Endothelial cell of umbilical vein (primary cell): ENCODE measurements around the gene ASB6. TPM values are rescaled to one million over a fixed set of nuclear protein-coding genes. Genes with fewer than 3 reads are reported as not detected.

Experiments
- BruUV-seq: library from RNA; stranded (reverse); fragments of 400-500 nt; replicated peaks from 2 replicates; lab custom pipeline; 2021; lab: Mats Ljungman, UMichigan
- CTCF ChIA-PET: fragments of 300-600, 350-600 bp; sonication (Branson Sonifier 250); formaldehyde crosslinking; loops from one replicate; lab custom pipeline; 2021; ENCODE audit warnings: antibody characterized with exemption, inconsistent platforms; lab: Charles Lee
- POLR2A ChIA-PET: fragments of 300-600, 350-600 bp; sonication (Branson Sonifier 250); formaldehyde crosslinking; loops from one replicate; lab custom pipeline; 2021; ENCODE audit warnings: antibody characterized with exemption, inconsistent platforms; lab: Charles Lee
- DNase-seq: peaks from one replicate; pipeline ENCODE4 v3.0.0-alpha.2; 2011; ENCODE audit warnings: low read depth, low spot score
- FAIRE-seq: peaks from 2 replicates; lab custom pipeline; 2011; peaks lifted over from hg19 to GRCh38; lab: Jason Lieb, UNC
- H2AFZ ChIP-seq: 2 replicates; pipeline ENCODE4 v1.6.0; 2012; ENCODE audit warnings: low read depth, low read length, control low read depth, inconsistent platforms
- H3K27ac ChIP-seq: 2 replicates; pipeline ENCODE4 v1.5.1; 2011; ENCODE audit warnings: low read depth, mild to moderate bottlenecking, control low read depth, low read length, moderate library complexity; ENCODE audit not compliant: insufficient read depth
- H3K27me3 ChIP-seq, 2 experiments: 2 replicates each; pipeline versions ENCODE4 v1.6.0 to v1.6.1; 2011; ENCODE audit warnings: low read length in 2 of 2, mixed read lengths in 1 of 2; ENCODE audit not compliant: control insufficient read depth in 2 of 2, insufficient read depth in 2 of 2
- H3K36me3 ChIP-seq, 2 experiments: 2 replicates in 1 of 2; 3 replicates in 1 of 2; pipeline ENCODE4 v1.5.1; 2011; ENCODE audit warnings: low read length in 2 of 2, mild to moderate bottlenecking in 1 of 2, moderate library complexity in 1 of 2; ENCODE audit not compliant: control insufficient read depth in 2 of 2, insufficient read depth in 2 of 2; ENCODE audit errors: extremely low read depth in 1 of 2
- H3K4me1 ChIP-seq: 3 replicates; pipeline ENCODE4 v1.5.1; 2011; ENCODE audit warnings: mild to moderate bottlenecking, low read length; ENCODE audit not compliant: control insufficient read depth, insufficient read depth; ENCODE audit errors: extremely low read depth
- H3K4me2 ChIP-seq: 2 replicates; pipeline ENCODE4 v1.6.1; 2011; ENCODE audit warnings: low read length, control low read depth, mixed read lengths; ENCODE audit not compliant: insufficient read depth
- H3K4me3 ChIP-seq, 3 experiments: fragments of 200-600 bp in 1 of 3; sonication (generic), shearing (Covaris generic) in 1 of 3; replicated peaks in 1 of 3; 2 replicates each; pipeline ENCODE4 v1.5.1; 2011 to 2016; ENCODE audit warnings: control low read depth in 3 of 3, low read length in 3 of 3, mild to moderate bottlenecking in 2 of 3, inconsistent platforms in 1 of 3, low read depth in 1 of 3, moderate library complexity in 1 of 3; ENCODE audit not compliant: insufficient read depth in 1 of 3
- H3K79me2 ChIP-seq: 2 replicates; pipeline ENCODE4 v1.6.0; 2012; ENCODE audit warnings: low read length, inconsistent platforms; ENCODE audit not compliant: control insufficient read depth, insufficient read depth
- H3K9ac ChIP-seq: replicated peaks from 2 replicates; pipeline ENCODE3; 2011; ENCODE audit warnings: low read length, control low read depth; ENCODE audit not compliant: insufficient read depth; ENCODE audit errors: extremely low read depth
- H3K9me1 ChIP-seq: replicated peaks from 3 replicates; pipeline ENCODE4 v1.6.0; 2011; ENCODE audit warnings: mild to moderate bottlenecking, low read length; ENCODE audit not compliant: control insufficient read depth, insufficient read depth; ENCODE audit errors: extremely low read depth
- H3K9me3 ChIP-seq: replicated peaks from 2 replicates; pipeline ENCODE4 v1.5.1; 2012; ENCODE audit warnings: low read length, inconsistent platforms; ENCODE audit not compliant: control insufficient read depth, insufficient read depth
- H4K20me1 ChIP-seq: replicated peaks from 2 replicates; pipeline ENCODE3; 2011; ENCODE audit warnings: mild to moderate bottlenecking, low read length; ENCODE audit not compliant: control insufficient read depth, insufficient read depth; ENCODE audit errors: extremely low read depth
- EZH2 ChIP-seq: IDR thresholded peaks from 2 replicates; pipeline ENCODE4 v1.6.1; 2012; ENCODE audit warnings: borderline replicate concordance, low read depth, mild to moderate bottlenecking, moderate library complexity, low read length, inconsistent platforms; ENCODE audit not compliant: severe bottlenecking
- FOS ChIP-seq: IDR thresholded peaks from 2 replicates; pipeline ENCODE4 v1.6.1; 2011; ENCODE audit warnings: mild to moderate bottlenecking, low read length, moderate library complexity, borderline replicate concordance; ENCODE audit not compliant: insufficient read depth
- GATA2 ChIP-seq: IDR thresholded peaks from 2 replicates; pipeline ENCODE4 v1.7.0; 2011; ENCODE audit warnings: low read depth, mild to moderate bottlenecking, moderate library complexity, mixed read lengths, low read length; ENCODE audit not compliant: insufficient read length, insufficient read depth
- JUN ChIP-seq: IDR thresholded peaks from 2 replicates; pipeline ENCODE4 v1.6.1; 2011; ENCODE audit warnings: borderline replicate concordance, low read depth; ENCODE audit not compliant: insufficient read length, insufficient read depth
- MYC ChIP-seq: IDR thresholded peaks from one replicate; pipeline ENCODE4 v1.6.1; 2011; ENCODE audit warnings: mild to moderate bottlenecking, low read depth, low read length
- POLR2A ChIP-seq: IDR thresholded peaks from 2 replicates; pipeline ENCODE4 v1.6.1; 2012; ENCODE audit warnings: low read depth, mild to moderate bottlenecking, control low read depth, low read length
- POLR2AphosphoS5 ChIP-seq: IDR thresholded peaks from 2 replicates; pipeline ENCODE4 v1.6.1; 2012; ENCODE audit warnings: low read depth, mild to moderate bottlenecking, control low read depth, low read length, moderate library complexity; ENCODE audit not compliant: insufficient read depth
- dilution Hi-C: fragments of 300-500 bp; cut with MboI; formaldehyde crosslinking; loops from one replicate; pipeline ENCODE4 v1.15.0; 2019; ENCODE audit warnings: low sequenced_read_pairs; ENCODE audit not compliant: extremely low pct_ligation_motif_present
- intact Hi-C: fragments of 100-400 bp; cut with micrococcal nuclease; formaldehyde crosslinking; loops from one replicate; pipeline ENCODE4 v1.10.0; 2022
- polyA plus RNA-seq, 4 experiments: library from polyadenylated mRNA; depleted of rRNA in 3 of 4; stranded (reverse) in 3 of 4; unstranded in 1 of 4; fragments of >200 nt; gene quantifications; 2 replicates each; pipeline versions ENCODE4 v1.2.1 to v1.2.3, GENCODE V29; 2011 to 2012; ENCODE audit warnings: missing spikeins in 1 of 4
- total RNA-seq: library from RNA; stranded (reverse); gene quantifications from 2 replicates; pipeline ENCODE4 v1.2.3, GENCODE V29; 2021
- TF ChIP-seq, protein P1 (sequence below): IDR thresholded peaks from 2 replicates; pipeline ENCODE4 v1.6.1; 2011; ENCODE audit not compliant: insufficient read depth, insufficient read length
- TF ChIP-seq, protein P2 (sequence below), 2 donors: IDR thresholded peaks; 1 replicate in 1 of 2; 2 replicates in 1 of 2; pipeline ENCODE4 v1.5.1; 2011; ENCODE audit warnings: low read length in 2 of 2, mild to moderate bottlenecking in 2 of 2, moderate library complexity in 2 of 2, control low read depth in 1 of 2, inconsistent platforms in 1 of 2, low read depth in 1 of 2; ENCODE audit not compliant: insufficient read depth in 1 of 2; ENCODE audit errors: extremely low read depth in 1 of 2

The ASB6 gene
- total and polyA plus RNA-seq, 2 donors (not counting 3 experiments of a cell fraction or from before 2014, with no cell fraction given) = 20.3 to 23.8 TPM

DNA sequence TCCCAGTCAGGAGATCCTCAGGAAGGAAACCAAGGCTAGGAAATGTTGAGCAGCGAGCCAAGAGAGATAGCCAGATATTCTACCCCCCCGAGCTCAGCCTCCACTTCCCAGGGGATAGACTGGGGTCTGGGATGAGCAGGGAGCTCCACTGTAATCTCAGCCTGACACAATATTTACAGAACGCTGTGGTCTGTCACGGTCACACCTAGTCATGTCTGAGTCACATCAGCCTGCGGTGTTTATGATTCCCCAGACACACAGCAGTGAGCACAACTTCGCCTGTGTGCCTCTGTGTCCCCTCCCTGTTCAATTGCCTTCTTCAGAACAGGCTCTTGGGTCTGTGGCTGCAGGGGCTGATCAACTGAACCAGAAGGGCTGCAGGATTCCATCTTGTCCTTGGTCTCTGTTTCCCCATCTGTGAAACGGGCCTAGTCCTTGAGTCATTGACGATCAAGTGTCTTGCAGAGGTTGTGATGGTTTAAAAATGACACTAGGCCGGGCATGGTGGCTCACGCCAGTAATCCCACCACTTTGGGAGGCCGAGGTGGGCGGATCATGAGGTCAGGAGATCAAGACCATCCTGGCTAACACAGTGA lies 14.9 kb upstream of the ASB6 start:
- no peak overlapping the region for H3K4me2 ChIP-seq
- intact Hi-C loops = no loop called here
- no peak overlapping the region for H3K9ac ChIP-seq
- H3K9me3 ChIP-seq = no peaks in the 10 kb centered on the region
- POLR2A ChIA-PET = no interaction called here
- no peaks in the 10 kb centered on the region for H3K36me3 ChIP-seq
- no peak for DNase-seq
- no peak overlapping the region for H3K4me3 ChIP-seq
- no peak overlapping the region for H3K27ac ChIP-seq
- H3K79me2 ChIP-seq = no peaks in the 10 kb centered on the region
- no peaks in the 10 kb centered on the region for H4K20me1 ChIP-seq
- H3K4me1 ChIP-seq = no peaks in the 10 kb centered on the region
- H3K27me3 ChIP-seq = no peaks in the 10 kb centered on the region
- TF ChIP-seq POLR2A = no peak
- H2AFZ ChIP-seq = no peak overlapping the region
- dilution Hi-C loops = no loop called here
- no TSS peak for BruUV-seq
- no peak for FAIRE-seq
- CTCF ChIA-PET = interaction anchor here (0.9 to 1.4 kb wide), 4 partner anchors 13 to 133 kb away, joined by 3 to 6 read pairs (median 4); no protein-coding TSS in a partner anchor
- no peaks in the 10 kb centered on the region for H3K9me1 ChIP-seq

DNA sequence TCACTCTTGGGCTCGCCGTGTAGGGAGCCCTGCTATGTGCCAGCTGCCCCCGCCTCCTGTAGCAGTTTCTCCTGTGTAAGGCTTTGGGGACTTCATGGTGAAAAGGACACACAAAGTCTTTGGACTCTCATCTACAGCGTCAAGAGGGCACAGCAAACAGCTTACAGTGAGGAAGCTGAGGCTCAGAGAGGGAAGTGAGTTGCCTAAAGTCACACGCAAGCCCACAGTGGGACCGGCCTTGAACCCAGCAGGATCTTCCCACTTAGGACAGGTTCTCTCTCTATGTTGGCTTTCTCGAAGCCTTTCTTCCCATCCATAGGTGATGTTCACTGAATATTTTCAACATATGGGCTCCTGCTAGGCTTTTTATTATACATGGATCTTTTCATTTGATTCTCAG lies 13.7 kb upstream of the ASB6 start:
- TF ChIP-seq EZH2 (no peak), FOS (no peak), GATA2 (no peak), POLR2A (no peak), MYC (no peak), POLR2AphosphoS5 (no peak), JUN (no peak)
- TF ChIP-seq, protein P1, sequence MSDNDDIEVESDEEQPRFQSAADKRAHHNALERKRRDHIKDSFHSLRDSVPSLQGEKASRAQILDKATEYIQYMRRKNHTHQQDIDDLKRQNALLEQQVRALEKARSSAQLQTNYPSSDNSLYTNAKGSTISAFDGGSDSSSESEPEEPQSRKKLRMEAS = no peak
- TF ChIP-seq, protein P2, sequence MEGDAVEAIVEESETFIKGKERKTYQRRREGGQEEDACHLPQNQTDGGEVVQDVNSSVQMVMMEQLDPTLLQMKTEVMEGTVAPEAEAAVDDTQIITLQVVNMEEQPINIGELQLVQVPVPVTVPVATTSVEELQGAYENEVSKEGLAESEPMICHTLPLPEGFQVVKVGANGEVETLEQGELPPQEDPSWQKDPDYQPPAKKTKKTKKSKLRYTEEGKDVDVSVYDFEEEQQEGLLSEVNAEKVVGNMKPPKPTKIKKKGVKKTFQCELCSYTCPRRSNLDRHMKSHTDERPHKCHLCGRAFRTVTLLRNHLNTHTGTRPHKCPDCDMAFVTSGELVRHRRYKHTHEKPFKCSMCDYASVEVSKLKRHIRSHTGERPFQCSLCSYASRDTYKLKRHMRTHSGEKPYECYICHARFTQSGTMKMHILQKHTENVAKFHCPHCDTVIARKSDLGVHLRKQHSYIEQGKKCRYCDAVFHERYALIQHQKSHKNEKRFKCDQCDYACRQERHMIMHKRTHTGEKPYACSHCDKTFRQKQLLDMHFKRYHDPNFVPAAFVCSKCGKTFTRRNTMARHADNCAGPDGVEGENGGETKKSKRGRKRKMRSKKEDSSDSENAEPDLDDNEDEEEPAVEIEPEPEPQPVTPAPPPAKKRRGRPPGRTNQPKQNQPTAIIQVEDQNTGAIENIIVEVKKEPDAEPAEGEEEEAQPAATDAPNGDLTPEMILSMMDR (IDR thresholded peaks at IDR 0.05; ENCODE audit: extremely low read depth in 1 of 2, insufficient read depth in 1 of 2, low read depth in 1 of 2, low read length in 2 of 2) = no peak
- Histone ChIP-seq H3K36me3 (no peaks in the 10 kb centered on the region), H3K9me1 (no peaks in the 10 kb centered on the region), H2AFZ (no peak overlapping the region), H3K4me2 (no peak overlapping the region), H3K4me3 (no peak overlapping the region), H3K9me3 (no peaks in the 10 kb centered on the region), H3K4me1 (no peaks in the 10 kb centered on the region), H3K9ac (no peak overlapping the region), H4K20me1 (no peaks in the 10 kb centered on the region), H3K27me3 (no peaks in the 10 kb centered on the region), H3K27ac (no peak overlapping the region), H3K79me2 (no peaks in the 10 kb centered on the region)
- CTCF ChIA-PET = interaction anchor here (1.4 kb wide), 2 partner anchors 127 to 135 kb away, joined by 3 to 4 read pairs; no protein-coding TSS in a partner anchor
- FAIRE-seq (no peak), DNase-seq (no peak)
- POLR2A ChIA-PET = no interaction called here
- dilution Hi-C loops = no loop called here
- no TSS peak for BruUV-seq
- intact Hi-C loops = no loop called here
